HuH-7 (cell line): ENCODE measurements around the gene ENOX1.

Source experiments
- DNase-seq: peaks from one replicate; pipeline ENCODE4 v3.0.0; 2011; ENCODE audit warnings: low spot score

The ENOX1 gene

GRCh38 chr13:43387880-43388279 lies 398.9 kb downstream of the ENOX1 start:
- DNase-seq, result no peak

- no peak for DNase-seq
These were observed 403.1 kb downstream of the ENOX1 start for GRCh38 chr13:43383498-43384165.

- no peak for DNase-seq
These were observed 407.0 kb downstream of the ENOX1 start for GRCh38 chr13:43379738-43380137.

- no peak for DNase-seq
These were observed 408.8 kb downstream of the ENOX1 start for GRCh38 chr13:43377973-43378372.

GRCh38 chr13:43377149-43377548 lies 409.6 kb downstream of the ENOX1 start:
- no peak for DNase-seq

GRCh38 chr13:43376596-43376995 lies 410.2 kb downstream of the ENOX1 start:
- no peak for DNase-seq

GRCh38 chr13:43375797-43376465 lies 410.8 kb downstream of the ENOX1 start:
- DNase-seq, result no peak

- no peak for DNase-seq
These were observed 412.2 kb downstream of the ENOX1 start for GRCh38 chr13:43374621-43375020.

- no peak for DNase-seq
These were observed 413.4 kb downstream of the ENOX1 start for GRCh38 chr13:43373400-43373799.

GRCh38 chr13:43370842-43371241 lies 415.9 kb downstream of the ENOX1 start:
- no peak for DNase-seq

- no peak for DNase-seq
These were observed 417.5 kb downstream of the ENOX1 start for GRCh38 chr13:43369319-43369718.

- DNase-seq, result no peak
These were observed 418.8 kb downstream of the ENOX1 start for GRCh38 chr13:43368003-43368402.

GRCh38 chr13:43365039-43365344 lies 421.8 kb downstream of the ENOX1 start:
- DNase-seq, result no peak

GRCh38 chr13:43364210-43365038 lies 422.3 kb downstream of the ENOX1 start:
- no peak for DNase-seq

GRCh38 chr13:43363156-43363953 lies 423.4 kb downstream of the ENOX1 start:
- no peak for DNase-seq

GRCh38 chr13:43362556-43362955 lies 424.2 kb downstream of the ENOX1 start:
- no peak for DNase-seq

- no peak for DNase-seq
These were observed 425.7 kb downstream of the ENOX1 start for GRCh38 chr13:43360892-43361610.

GRCh38 chr13:43360171-43360570 lies 426.6 kb downstream of the ENOX1 start:
- no peak for DNase-seq

GRCh38 chr13:43359536-43359935 lies 427.2 kb downstream of the ENOX1 start:
- DNase-seq, result no peak

- DNase-seq, result no peak
These were observed 429.2 kb downstream of the ENOX1 start for GRCh38 chr13:43357564-43357963.

GRCh38 chr13:43356567-43356966 lies 430.2 kb downstream of the ENOX1 start:
- DNase-seq, result no peak

- no peak for DNase-seq
These were observed 431.0 kb downstream of the ENOX1 start for GRCh38 chr13:43355774-43356173.
